HCT116 (cell line): ENCODE measurements around the gene GLI3. TPM values are rescaled to one million over a fixed set of nuclear protein-coding genes. Genes with fewer than 3 reads are reported as not detected.

ENCODE experiments used
- ATAC-seq: fragments of 200-7000 bp; cut with Tn5 transposase; 2 replicates; pipeline ENCODE4 v1.9.1; 2020; ENCODE audit warnings: mild to moderate bottlenecking, moderate library complexity
- BruUV-seq: library from RNA; stranded (reverse); fragments of 400-500 nt; replicated peaks from 2 replicates; lab custom pipeline; 2021; lab: Mats Ljungman, UMichigan
- CTCF ChIA-PET: fragments of 300-600 bp; sonication (Branson Sonifier 250); formaldehyde crosslinking; loops from one replicate; lab custom pipeline; 2021; ENCODE audit warnings: antibody characterized with exemption; lab: Charles Lee
- POLR2A ChIA-PET: fragments of 300-600, 350-600 bp; sonication (Branson Sonifier 250); formaldehyde crosslinking; loops from one replicate; lab custom pipeline; 2021; ENCODE audit warnings: antibody characterized with exemption; lab: Charles Lee
- RAD21 ChIA-PET, 2 experiments: fragments of 300-600 bp; sonication (Branson Sonifier 250); formaldehyde crosslinking; loops; one replicate each; lab custom pipeline; 2023; ENCODE audit warnings: low total read pairs in 2 of 2; ENCODE audit not compliant: uncharacterized antibody in 2 of 2, unreplicated experiment in 2 of 2, low non-redundant PET in 1 of 2; lab: Charles Lee
- DNase-seq: peaks from one replicate; pipeline ENCODE4 v3.0.0-alpha.2; 2010; ENCODE audit warnings: low read depth, low spot score
- H2AFZ ChIP-seq: fragments of 200-600 bp; shearing (Covaris generic), sonication (generic); 2 replicates; pipeline ENCODE4 v1.6.1; 2017; ENCODE audit warnings: low read depth, mixed run types, mixed read lengths, antibody characterized with exemption, low read length; ENCODE audit not compliant: poor library complexity, severe bottlenecking
- H3K27ac ChIP-seq: 2 replicates; pipeline ENCODE4 v1.5.1; 2012; ENCODE audit warnings: low read depth, low read length
- H3K27me3 ChIP-seq: fragments of 200-600 bp; sonication (generic); 2 replicates; pipeline ENCODE4 v1.6.1; 2016; ENCODE audit warnings: mixed run types, low read length, mixed read lengths; ENCODE audit not compliant: insufficient read depth
- H3K36me3 ChIP-seq, 2 experiments: fragments of 200-500 bp in 1 of 2; fragments of 200-600 bp in 1 of 2; sonication (Bioruptor generic) in 1 of 2; sonication (generic) in 1 of 2; 2 replicates each; pipeline versions ENCODE4 v1.5.1 to v1.6.1; 2014 to 2016; ENCODE audit warnings: low read length in 2 of 2, inconsistent platforms in 1 of 2, mixed read lengths in 1 of 2, mixed run types in 1 of 2; ENCODE audit not compliant: insufficient read depth in 2 of 2, control insufficient read depth in 1 of 2
- H3K4me1 ChIP-seq, 2 experiments: fragments of 200-600 bp in 1 of 2; sonication (generic) in 1 of 2; 2 replicates each; pipeline versions ENCODE4 v1.5.1 to v1.6.1; 2012 to 2017; ENCODE audit warnings: low read length in 2 of 2, inconsistent platforms in 1 of 2, mild to moderate bottlenecking in 1 of 2, mixed read lengths in 1 of 2, mixed run types in 1 of 2, moderate library complexity in 1 of 2; ENCODE audit not compliant: insufficient read depth in 2 of 2, control insufficient read depth in 1 of 2
- H3K4me2 ChIP-seq: fragments of 200-600 bp; sonication (generic); 2 replicates; pipeline ENCODE4 v1.6.1; 2017; ENCODE audit warnings: mixed run types, low read length, mixed read lengths
- H3K4me3 ChIP-seq, 2 experiments: fragments of 200-600 bp in 1 of 2; sonication (generic) in 1 of 2; replicated peaks in 1 of 2; 2 replicates each; pipeline ENCODE4 v1.5.1; 2011 to 2016; ENCODE audit warnings: low read length in 2 of 2, control low read depth in 1 of 2, low read depth in 1 of 2, mild to moderate bottlenecking in 1 of 2, mixed read lengths in 1 of 2, mixed run types in 1 of 2
- H3K79me2 ChIP-seq: fragments of 200-600 bp; sonication (generic); 2 replicates; pipeline ENCODE4 v1.6.1; 2017; ENCODE audit warnings: mild to moderate bottlenecking, mixed run types, low read length, moderate library complexity, mixed read lengths; ENCODE audit not compliant: insufficient read depth
- H3K9ac ChIP-seq: fragments of 200-600 bp; sonication (generic); 2 replicates; pipeline ENCODE4 v1.6.1; 2016; ENCODE audit warnings: low read length, mixed read lengths
- H3K9me2 ChIP-seq: fragments of 200-600 bp; sonication (generic), shearing (Covaris generic); 2 replicates; pipeline ENCODE4 v1.6.1; 2017; ENCODE audit warnings: mixed run types, mild to moderate bottlenecking, moderate library complexity; ENCODE audit not compliant: insufficient read depth
- H3K9me3 ChIP-seq, 2 experiments: fragments of 200-500 bp in 1 of 2; fragments of 200-600 bp in 1 of 2; sonication (Bioruptor generic) in 1 of 2; sonication (generic) in 1 of 2; 2 replicates each; pipeline ENCODE4 v1.6.1; 2014 to 2017; ENCODE audit warnings: low read length in 2 of 2, mixed read lengths in 2 of 2, inconsistent platforms in 1 of 2, low read depth in 1 of 2, mild to moderate bottlenecking in 1 of 2, mixed run types in 1 of 2, moderate library complexity in 1 of 2; ENCODE audit not compliant: control insufficient read depth in 1 of 2, insufficient read depth in 1 of 2
- H4K20me1 ChIP-seq: fragments of 200-600 bp; sonication (generic), shearing (Covaris generic); 2 replicates; pipeline ENCODE4 v1.6.1; 2017; ENCODE audit warnings: mixed run types, mild to moderate bottlenecking, moderate library complexity; ENCODE audit not compliant: insufficient read depth
- EGR1 ChIP-seq: IDR thresholded peaks from 2 replicates; pipeline ENCODE4 v1.6.1; 2012; ENCODE audit warnings: low read depth
- EZH2 ChIP-seq: fragments of 200-600 bp; sonication (generic); IDR thresholded peaks from 2 replicates; pipeline ENCODE4 v1.6.1; 2017; ENCODE audit warnings: antibody characterized with exemption, mixed run types
- EZH2phosphoT487 ChIP-seq: fragments of 200-600 bp; IDR thresholded peaks from 2 replicates; pipeline ENCODE4 v1.6.1; 2018; ENCODE audit warnings: antibody characterized with exemption, borderline replicate concordance
- POLR2A ChIP-seq: IDR thresholded peaks from 2 replicates; pipeline ENCODE4 v1.7.0; 2011; ENCODE audit warnings: borderline replicate concordance; ENCODE audit not compliant: insufficient read depth, insufficient read length; ENCODE audit errors: extremely low read depth
- TCF7L2 ChIP-seq: IDR thresholded peaks from 2 replicates; pipeline ENCODE4 v1.7.0; 2011; ENCODE audit warnings: borderline replicate concordance, inconsistent platforms; ENCODE audit not compliant: insufficient read depth, insufficient read length; ENCODE audit errors: extremely low read depth
- intact Hi-C: fragments of 100-400 bp; cut with micrococcal nuclease; formaldehyde crosslinking; loops from 2 replicates; pipeline ENCODE4 v1.10.0; 2022
- total RNA-seq: library from RNA; stranded (reverse); gene quantifications from one replicate; pipeline ENCODE4 v1.2.1, GENCODE V29; 2021; ENCODE audit not compliant: unreplicated experiment
- TF ChIP-seq, protein P1 (sequence below), 3 experiments: fragments of 200-600 bp in 1 of 3; sonication (generic) in 1 of 3; IDR thresholded peaks in 2 of 3; conservative IDR thresholded peaks in 1 of 3; 2 replicates each; pipeline ENCODE4 v1.5.1; 2012 to 2017; ENCODE audit warnings: low read depth in 2 of 3, low read length in 2 of 3, antibody characterized with exemption in 1 of 3, borderline replicate concordance in 1 of 3, control low read depth in 1 of 3, mild to moderate bottlenecking in 1 of 3, mixed read lengths in 1 of 3, mixed run types in 1 of 3, moderate library complexity in 1 of 3; ENCODE audit not compliant: insufficient read depth in 1 of 3

The GLI3 gene
- total RNA-seq, 1 experiment from 2014 or later = 0.07 TPM

DNA sequence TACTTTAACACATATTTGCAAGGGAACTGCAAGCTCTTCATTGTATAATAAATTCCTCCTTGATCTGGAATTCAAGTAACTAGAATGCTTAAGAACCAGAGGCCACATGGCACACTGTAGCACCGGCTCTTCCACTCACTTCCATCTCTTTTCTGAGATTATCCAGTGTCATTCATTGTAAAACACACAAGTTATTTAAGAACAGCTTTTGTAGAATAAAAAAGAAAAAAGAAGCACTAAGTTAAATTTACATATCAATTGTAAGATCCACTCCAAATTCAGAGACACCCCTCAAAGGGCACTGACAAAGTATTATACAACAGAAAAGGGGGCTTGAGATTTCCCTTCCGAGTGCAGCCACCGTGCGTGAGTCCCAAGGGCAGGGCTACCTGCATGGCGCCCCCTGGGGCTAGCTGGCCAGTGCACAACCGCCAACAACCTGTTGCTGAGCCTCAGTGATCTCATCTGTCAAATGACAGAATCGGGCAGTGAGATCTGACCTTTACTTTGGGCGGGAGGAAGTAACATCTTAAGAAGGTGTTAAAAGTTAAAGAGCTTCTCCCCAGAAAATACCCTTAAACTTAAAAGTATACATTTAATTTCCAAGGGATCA is 12.5 kb downstream of the GLI3 start:
- Histone ChIP-seq H3K4me1 (no peaks in the 10 kb centered on the region), H3K4me2 (no peak overlapping the region), H4K20me1 (no peaks in the 10 kb centered on the region), H3K79me2 (no peaks in the 10 kb centered on the region), H3K9me2 (no peaks in the 10 kb centered on the region), H3K9ac (no peak overlapping the region), H3K27me3 (0 out of 2 replicates have a peak, but pooled peaks cover 7% of the 10 kb centered on the region), H3K36me3 (no peaks in the 10 kb centered on the region), H2AFZ (no peak overlapping the region), H3K27ac (no peak overlapping the region)
- no peak for DNase-seq
- BruUV-seq = no TSS peak
- intact Hi-C loops = no loop called here
- CTCF ChIA-PET = no interaction called here
- no peak for TF ChIP-seq POLR2A
- TF ChIP-seq, protein P1, sequence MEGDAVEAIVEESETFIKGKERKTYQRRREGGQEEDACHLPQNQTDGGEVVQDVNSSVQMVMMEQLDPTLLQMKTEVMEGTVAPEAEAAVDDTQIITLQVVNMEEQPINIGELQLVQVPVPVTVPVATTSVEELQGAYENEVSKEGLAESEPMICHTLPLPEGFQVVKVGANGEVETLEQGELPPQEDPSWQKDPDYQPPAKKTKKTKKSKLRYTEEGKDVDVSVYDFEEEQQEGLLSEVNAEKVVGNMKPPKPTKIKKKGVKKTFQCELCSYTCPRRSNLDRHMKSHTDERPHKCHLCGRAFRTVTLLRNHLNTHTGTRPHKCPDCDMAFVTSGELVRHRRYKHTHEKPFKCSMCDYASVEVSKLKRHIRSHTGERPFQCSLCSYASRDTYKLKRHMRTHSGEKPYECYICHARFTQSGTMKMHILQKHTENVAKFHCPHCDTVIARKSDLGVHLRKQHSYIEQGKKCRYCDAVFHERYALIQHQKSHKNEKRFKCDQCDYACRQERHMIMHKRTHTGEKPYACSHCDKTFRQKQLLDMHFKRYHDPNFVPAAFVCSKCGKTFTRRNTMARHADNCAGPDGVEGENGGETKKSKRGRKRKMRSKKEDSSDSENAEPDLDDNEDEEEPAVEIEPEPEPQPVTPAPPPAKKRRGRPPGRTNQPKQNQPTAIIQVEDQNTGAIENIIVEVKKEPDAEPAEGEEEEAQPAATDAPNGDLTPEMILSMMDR (IDR thresholded peaks at IDR 0.05 in 2 of 3, conservative IDR thresholded peaks at IDR 0.05 in 1 of 3; ENCODE audit: borderline replicate concordance in 1 of 3, insufficient read depth in 1 of 3, low read depth in 2 of 3, low read length in 2 of 3) = 0 out of 6 replicates have a peak, but pooled peaks of 1 of the 3 experiments have one; percentile 5
- TF ChIP-seq, all 23 proteins: peak for 1
- no peak overlapping the region for H3K4me3 ChIP-seq
- RAD21 ChIA-PET = no interaction called here
- POLR2A ChIA-PET = no interaction called here
- no peak for ATAC-seq
- H3K9me3 ChIP-seq = no peaks in the 10 kb centered on the region

DNA sequence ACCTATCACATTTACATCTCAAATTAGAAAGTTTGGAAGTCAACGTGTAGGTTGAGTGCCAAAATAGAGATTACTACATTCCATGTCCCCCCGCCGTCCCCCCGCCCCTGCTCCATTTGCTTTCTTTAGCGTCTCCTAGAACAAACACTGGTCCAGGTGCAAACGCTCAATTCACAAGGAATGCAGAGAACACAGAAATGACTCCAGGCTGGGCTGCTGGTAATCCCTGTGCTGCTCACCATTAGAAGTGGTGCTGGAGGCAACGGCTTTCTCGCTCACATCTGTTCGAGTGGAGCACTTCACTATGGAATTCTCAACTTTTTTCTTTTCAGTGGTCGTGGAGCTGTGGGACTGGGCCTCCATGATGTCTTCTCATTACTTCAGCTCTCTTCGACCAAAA is 14.1 kb downstream of the GLI3 start:
- no peak for DNase-seq
- no peak for TF ChIP-seq EGR1
- no peak for TF ChIP-seq EZH2
- no peak for TF ChIP-seq EZH2phosphoT487
- no peak for TF ChIP-seq TCF7L2

More for the DNA sequence above, 14.1 kb downstream of the GLI3 start:
- H3K9me2 ChIP-seq = no peaks in the 10 kb centered on the region
- no peak overlapping the region for H2AFZ ChIP-seq
- no peaks in the 10 kb centered on the region for H4K20me1 ChIP-seq
- H3K27me3 ChIP-seq = no peaks in the 10 kb centered on the region
- CTCF ChIA-PET = no interaction called here
- no TSS peak for BruUV-seq
- H3K4me2 ChIP-seq = no peak overlapping the region
- H3K4me3 ChIP-seq = no peak overlapping the region
- H3K4me1 ChIP-seq = no peaks in the 10 kb centered on the region
- intact Hi-C loops = no loop called here
- H3K79me2 ChIP-seq = no peaks in the 10 kb centered on the region
- no peaks in the 10 kb centered on the region for H3K9me3 ChIP-seq
- no peaks in the 10 kb centered on the region for H3K36me3 ChIP-seq
- no peak overlapping the region for H3K27ac ChIP-seq
- no peak for ATAC-seq
- POLR2A ChIA-PET = no interaction called here
- H3K9ac ChIP-seq = no peak overlapping the region
- RAD21 ChIA-PET = no interaction called here
